Gastrocnemius medialis (tissue), 4 donors: Measurements from ENCODE around the gene MORF4L2. TPM values are rescaled to one million over a fixed set of nuclear protein-coding genes. Genes with fewer than 3 reads are reported as not detected.

Experiments
- ATAC-seq, 2 donors: fragments of 150-250 bp; one replicate each; pipeline ENCODE4 v1.9.1; 2016
- DNase-seq, 2 donors: peaks; one replicate each; pipeline ENCODE4 v3.0.0-alpha.2; 2019
- H3K27ac ChIP-seq, 4 donors: fragments of 200-600 bp; sonication (generic); 1 replicate in 1 of 4; 2 replicates in 3 of 4; pipeline ENCODE4 v1.5.1; 2016 to 2018; ENCODE audit warnings: mild to moderate bottlenecking in 2 of 4, moderate library complexity in 1 of 4
- H3K27me3 ChIP-seq, 3 donors: fragments of 200-600 bp; sonication (generic) in 2 of 3; 1 replicate in 1 of 3; 2 replicates in 2 of 3; pipeline versions ENCODE4 v1.5.1 to v1.6.0; 2016 to 2019; ENCODE audit warnings: mild to moderate bottlenecking in 1 of 3, moderate library complexity in 1 of 3
- H3K36me3 ChIP-seq, 2 donors: fragments of 200-600 bp; sonication (generic) in 1 of 2; one replicate each; pipeline ENCODE4 v1.5.1; 2017 to 2018
- H3K4me1 ChIP-seq, 2 donors: fragments of 200-600 bp; sonication (generic) in 1 of 2; one replicate each; pipeline ENCODE4 v1.5.1; 2016 to 2017; ENCODE audit warnings: mild to moderate bottlenecking in 2 of 2
- H3K4me3 ChIP-seq, 4 donors: fragments of 200-600 bp; sonication (generic) in 3 of 4; 1 replicate in 1 of 4; 2 replicates in 3 of 4; pipeline ENCODE4 v1.5.1; 2016 to 2019; ENCODE audit warnings: mild to moderate bottlenecking in 2 of 4
- H3K9me3 ChIP-seq, 3 donors: fragments of 200-600 bp; sonication (generic) in 2 of 3; 1 replicate in 1 of 3; 2 replicates in 2 of 3; pipeline ENCODE4 v1.5.1; 2016 to 2019
- POLR2A ChIP-seq, 2 donors: fragments of 450-650 bp; IDR thresholded peaks; one replicate each; pipeline ENCODE4 v1.6.1; 2017; ENCODE audit warnings: antibody characterized with exemption in 2 of 2, mild to moderate bottlenecking in 2 of 2, moderate library complexity in 2 of 2
- in situ Hi-C, 4 donors: fragments of 200-750 bp; cut with MboI; loops; one replicate each; pipeline versions ENCODE4 v1.15.0 to v1.8.0; 2017; ENCODE audit warnings: low sequenced_read_pairs in 4 of 4
- intact Hi-C: fragments of 100-400 bp; cut with DNase I; formaldehyde crosslinking; loops from one replicate; pipeline ENCODE4 v1.15.1; 2023; ENCODE audit warnings: low total_unique reads
- total RNA-seq, 4 donors: library from RNA; depleted of rRNA; stranded (reverse); fragments of >200 nt; gene quantifications; one replicate each; pipeline versions ENCODE4 v1.1.0 to v1.2.3, GENCODE V29; 2016
- TF ChIP-seq, protein P1 (sequence below), 5 experiments: fragments of 450-650 bp in 3 of 5; fragments of 200-600 bp in 2 of 5; sonication (generic) in 2 of 5; IDR thresholded peaks in 4 of 5; conservative IDR thresholded peaks in 1 of 5; 1 replicate in 4 of 5; 2 replicates in 1 of 5; pipeline ENCODE4 v1.5.1; 2016 to 2019; ENCODE audit warnings: antibody characterized with exemption in 5 of 5, mild to moderate bottlenecking in 3 of 5, moderate library complexity in 3 of 5

Gene MORF4L2
- total RNA-seq, 4 donors from 2014 or later: 190 to 317 (median 213) TPM

GRCh38 chrX:103687696-103688201, 1.2 kb upstream of the MORF4L2 start:
- intact Hi-C loops (loop anchor here (2.0 to 5.0 kb wide), 6 partner anchors 59 to 480 kb away; partner anchors contain the start of genes FAM199X, TCEAL1, TCEAL3 and TCEAL4), in situ Hi-C loops (loop anchor here in 2 of 4 donors (25.0 kb wide), 1 partner anchor 475 kb away; the partner anchor contains the start of genes FAM199X (in 2 of the 2) and SLC25A53 (in 2 of the 2))
- Histone ChIP-seq H3K9me3 (no peaks in the 10 kb centered on the region), H3K4me1 (peaks cover 5 to 9% of the 10 kb centered on the region in 2 donors), H3K27me3 (no peaks in the 10 kb centered on the region), H3K4me3 (peak overlapping the region; percentile 56 to 74 (median 70)), H3K27ac (peak overlapping the region; percentile 94 to 99 (median 97)), H3K36me3 (peaks cover 0 to 16% of the 10 kb centered on the region in 2 donors)
- DNase-seq: peak; percentile 23 to 47
- ATAC-seq: peak; percentile 19 to 29
- TF ChIP-seq POLR2A (IDR thresholded peaks at IDR 0.05): peak in 1 of 2 donors; percentile 1
- TF ChIP-seq, protein P1, sequence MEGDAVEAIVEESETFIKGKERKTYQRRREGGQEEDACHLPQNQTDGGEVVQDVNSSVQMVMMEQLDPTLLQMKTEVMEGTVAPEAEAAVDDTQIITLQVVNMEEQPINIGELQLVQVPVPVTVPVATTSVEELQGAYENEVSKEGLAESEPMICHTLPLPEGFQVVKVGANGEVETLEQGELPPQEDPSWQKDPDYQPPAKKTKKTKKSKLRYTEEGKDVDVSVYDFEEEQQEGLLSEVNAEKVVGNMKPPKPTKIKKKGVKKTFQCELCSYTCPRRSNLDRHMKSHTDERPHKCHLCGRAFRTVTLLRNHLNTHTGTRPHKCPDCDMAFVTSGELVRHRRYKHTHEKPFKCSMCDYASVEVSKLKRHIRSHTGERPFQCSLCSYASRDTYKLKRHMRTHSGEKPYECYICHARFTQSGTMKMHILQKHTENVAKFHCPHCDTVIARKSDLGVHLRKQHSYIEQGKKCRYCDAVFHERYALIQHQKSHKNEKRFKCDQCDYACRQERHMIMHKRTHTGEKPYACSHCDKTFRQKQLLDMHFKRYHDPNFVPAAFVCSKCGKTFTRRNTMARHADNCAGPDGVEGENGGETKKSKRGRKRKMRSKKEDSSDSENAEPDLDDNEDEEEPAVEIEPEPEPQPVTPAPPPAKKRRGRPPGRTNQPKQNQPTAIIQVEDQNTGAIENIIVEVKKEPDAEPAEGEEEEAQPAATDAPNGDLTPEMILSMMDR (IDR thresholded peaks at IDR 0.05 in 4 of 5, conservative IDR thresholded peaks at IDR 0.05 in 1 of 5): peak; percentile 55 to 79 (median 56)

DNA sequence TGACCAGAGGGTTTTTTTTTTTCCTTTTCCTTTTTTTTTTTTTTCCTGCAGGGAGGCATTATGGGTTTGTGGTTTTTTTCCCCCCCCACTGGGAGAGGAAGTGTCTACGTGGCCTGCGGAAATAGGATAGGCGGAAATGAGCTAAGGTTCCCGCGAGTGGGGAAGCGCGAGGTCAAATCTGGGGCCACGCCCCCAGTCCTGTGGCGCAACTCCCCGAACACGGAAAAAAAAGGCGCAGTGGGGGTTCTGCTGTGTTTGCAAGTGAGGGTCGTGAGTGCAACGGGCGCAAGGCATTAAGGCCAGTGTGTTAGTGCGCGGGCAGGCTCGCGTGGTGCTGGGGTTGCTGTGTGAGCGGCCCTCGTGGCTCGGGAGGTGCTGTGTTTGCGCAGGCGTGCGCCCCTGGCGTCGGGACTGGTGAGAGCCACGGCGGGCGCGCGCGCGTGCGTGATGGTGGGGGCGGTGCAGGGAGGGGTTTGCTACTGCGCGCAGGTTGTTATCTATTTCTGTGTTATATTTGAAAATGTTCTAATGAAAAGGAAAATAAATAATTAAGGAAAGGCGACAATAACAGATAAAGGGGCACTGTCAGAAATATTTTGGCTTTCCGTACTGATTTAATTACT, 685 bp upstream of the MORF4L2 start:
- peak; percentile 76 to 83 for ATAC-seq
- in situ Hi-C loops (loop anchor here in 2 of 4 donors (25.0 kb wide), 1 partner anchor 475 kb away; the partner anchor contains the start of genes FAM199X (in 2 of the 2) and SLC25A53 (in 2 of the 2)), intact Hi-C loops (loop anchor here (2.0 to 5.0 kb wide), 6 partner anchors 58 to 480 kb away; partner anchors contain the start of genes FAM199X, TCEAL1, TCEAL3 and TCEAL4)
- Histone ChIP-seq H3K27me3 (no peaks in the 10 kb centered on the region), H3K4me3 (peak overlapping the region; percentile 56 to 74 (median 70)), H3K27ac (peak overlapping the region; percentile 94 to 99 (median 97)), H3K9me3 (no peaks in the 10 kb centered on the region), H3K36me3 (peaks cover 0 to 22% of the 10 kb centered on the region in 2 donors), H3K4me1 (peaks cover 5 to 9% of the 10 kb centered on the region in 2 donors)
- peak; percentile 74 to 85 for DNase-seq
- TF ChIP-seq POLR2A (IDR thresholded peaks at IDR 0.05): peak; percentile 38 to 52
- TF ChIP-seq, protein P1 (IDR thresholded peaks at IDR 0.05 in 4 of 5, conservative IDR thresholded peaks at IDR 0.05 in 1 of 5): peak; percentile 44 to 57 (median 50)

DNA sequence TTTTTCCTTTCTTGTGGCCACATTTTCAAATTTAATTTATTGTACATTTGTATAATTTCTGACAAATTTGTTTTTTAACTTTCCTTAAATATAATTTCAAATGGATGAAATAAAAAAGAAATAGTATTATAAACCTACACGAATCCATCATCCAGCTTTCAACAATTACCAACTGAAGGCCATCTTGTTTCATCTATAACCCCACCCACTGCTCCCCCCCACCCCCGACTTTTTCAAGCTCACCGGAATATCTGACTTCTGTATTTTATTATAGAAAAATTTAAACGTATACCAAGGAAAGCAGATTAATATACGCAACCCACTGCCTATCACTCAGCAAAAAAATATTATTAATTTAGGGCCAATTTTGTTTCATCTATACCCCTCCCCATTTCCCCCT, 1.1 kb downstream of the MORF4L2 start:
- no peak for ATAC-seq
- in situ Hi-C loops: loop anchor here in 2 of 4 donors (25.0 kb wide), 1 partner anchor 477 kb away; the partner anchor contains the start of genes FAM199X (in 2 of the 2) and SLC25A53 (in 2 of the 2)
- H3K4me3 ChIP-seq: peak overlapping the region; percentile 70 to 74 (median 74)
- DNase-seq: no peak
- TF ChIP-seq, protein P1 (IDR thresholded peaks at IDR 0.05 in 4 of 5, conservative IDR thresholded peaks at IDR 0.05 in 1 of 5): no peak
- TF ChIP-seq POLR2A (IDR thresholded peaks at IDR 0.05): no peak
- intact Hi-C loops: loop anchor here (5.0 kb wide), 4 partner anchors 78 to 482 kb away; partner anchors contain the start of genes FAM199X, TCEAL3 and TCEAL4
- H3K27ac ChIP-seq: peak overlapping the region; percentile 94 to 99 (median 97)
- no peaks in the 10 kb centered on the region for H3K27me3 ChIP-seq
- peaks cover 5 to 9% of the 10 kb centered on the region in 2 donors for H3K4me1 ChIP-seq
- no peaks in the 10 kb centered on the region for H3K9me3 ChIP-seq
- H3K36me3 ChIP-seq: peaks cover 0 to 30% of the 10 kb centered on the region in 2 donors

GRCh38 chrX:103681443-103681842, 5.1 kb downstream of the MORF4L2 start:
- Histone ChIP-seq H3K4me1 (peaks cover 5 to 9% of the 10 kb centered on the region in 2 donors), H3K27me3 (no peaks in the 10 kb centered on the region), H3K9me3 (no peaks in the 10 kb centered on the region), H3K27ac (no peak overlapping the region), H3K4me3 (no peak overlapping the region), H3K36me3 (peaks cover 0 to 30% of the 10 kb centered on the region in 2 donors)
- in situ Hi-C loops: loop anchor here in 2 of 4 donors (25.0 kb wide), 1 partner anchor 481 kb away; the partner anchor contains the start of genes FAM199X (in 2 of the 2) and SLC25A53 (in 2 of the 2)
- TF ChIP-seq, protein P1 (IDR thresholded peaks at IDR 0.05 in 4 of 5, conservative IDR thresholded peaks at IDR 0.05 in 1 of 5): no peak
- no peak for TF ChIP-seq POLR2A (IDR thresholded peaks at IDR 0.05)
- DNase-seq (no peak), ATAC-seq (no peak)
- intact Hi-C loops: no loop called here
